NOMO-1 treated with DMSO at 0.1 percent for 48 hours (cell line): Measurements from ENCODE around the gene MRPS26.
A peak's percentile ranks its signal among the peaks of the same experiment; 100 is the strongest.
"Not testable (repeated sequence)": the region's sequence is repeated elsewhere in the genome, so short reads cannot be mapped to it uniquely, and the experiment has no call there.

Experiments
- DNase-seq: peaks from one replicate; lab custom pipeline; 2025; ENCODE audit not compliant: unreplicated experiment; lab: John Stamatoyannopoulos, UW

Gene MRPS26

DNA sequence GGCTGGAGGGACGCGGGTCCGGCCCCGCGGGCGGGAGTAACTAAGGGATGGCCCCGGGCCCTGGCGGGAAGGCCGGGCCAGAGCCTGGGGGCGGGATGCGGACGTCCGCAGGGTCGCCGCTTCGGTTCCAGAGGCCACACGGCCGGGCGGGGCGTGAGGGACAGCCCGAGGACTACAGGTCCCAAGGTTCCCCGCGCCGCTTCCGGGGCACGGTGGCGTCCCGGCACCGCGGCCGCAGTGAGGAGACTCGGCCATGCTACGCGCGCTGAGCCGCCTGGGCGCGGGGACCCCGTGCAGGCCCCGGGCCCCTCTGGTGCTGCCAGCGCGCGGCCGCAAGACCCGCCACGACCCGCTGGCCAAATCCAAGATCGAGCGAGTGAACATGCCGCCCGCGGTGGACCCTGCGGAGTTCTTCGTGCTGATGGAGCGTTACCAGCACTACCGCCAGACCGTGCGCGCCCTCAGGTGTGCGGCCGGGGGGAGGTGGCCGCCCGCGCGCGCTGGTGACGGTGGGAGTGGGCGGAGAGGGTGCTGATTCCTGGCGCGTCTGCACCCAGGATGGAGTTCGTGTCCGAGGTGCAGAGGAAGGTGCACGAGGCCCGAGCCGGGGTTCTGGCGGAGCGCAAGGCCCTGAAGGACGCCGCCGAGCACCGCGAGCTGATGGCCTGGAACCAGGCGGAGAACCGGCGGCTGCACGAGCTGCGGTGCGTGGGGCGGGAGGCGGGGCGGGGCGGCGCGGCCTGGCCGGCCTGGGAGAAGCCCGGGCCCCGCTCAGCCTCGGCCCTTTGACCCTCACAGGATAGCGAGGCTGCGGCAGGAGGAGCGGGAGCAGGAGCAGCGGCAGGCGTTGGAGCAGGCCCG, at the start of gene MRPS26:
TSS of gene MRPS26 (plus strand) at position 237 of the 861 bp plus-strand sequence. CDS start at position 254, 17 bp downstream.
- peak; percentile 79 for DNase-seq

DNA sequence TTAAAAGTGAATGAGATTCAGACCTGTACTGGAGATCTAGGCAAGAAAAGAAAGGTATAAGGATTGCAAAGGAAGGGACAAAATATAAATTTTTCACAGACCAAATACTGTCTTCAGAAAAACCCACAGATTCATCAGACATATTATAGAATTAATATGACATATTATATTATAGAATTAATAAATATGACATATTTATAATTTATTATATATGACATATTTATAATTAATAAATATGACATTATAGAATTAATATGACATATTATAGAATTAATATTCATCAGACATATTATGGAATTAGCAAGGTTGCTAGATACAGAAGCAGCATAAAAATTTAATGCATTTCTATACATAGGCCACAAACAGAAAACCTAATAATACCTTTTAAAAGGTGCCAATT, 47.1 kb upstream of the MRPS26 start:
- no peak for DNase-seq

- DNase-seq: no peak
Observed at GRCh38 chr20:3000852-3001523, 44.9 kb upstream of the MRPS26 start.

- DNase-seq: no peak
Observed at GRCh38 chr20:3003416-3003815, 42.4 kb upstream of the MRPS26 start.

- DNase-seq: no peak
Observed at GRCh38 chr20:3010985-3011723, 34.7 kb upstream of the MRPS26 start.

GRCh38 chr20:3011752-3012151, 34.1 kb upstream of the MRPS26 start:
- DNase-seq: no peak

GRCh38 chr20:3013771-3014170, 32.1 kb upstream of the MRPS26 start:
- no peak for DNase-seq

GRCh38 chr20:3014179-3014578, 31.7 kb upstream of the MRPS26 start:
- no peak for DNase-seq

DNA sequence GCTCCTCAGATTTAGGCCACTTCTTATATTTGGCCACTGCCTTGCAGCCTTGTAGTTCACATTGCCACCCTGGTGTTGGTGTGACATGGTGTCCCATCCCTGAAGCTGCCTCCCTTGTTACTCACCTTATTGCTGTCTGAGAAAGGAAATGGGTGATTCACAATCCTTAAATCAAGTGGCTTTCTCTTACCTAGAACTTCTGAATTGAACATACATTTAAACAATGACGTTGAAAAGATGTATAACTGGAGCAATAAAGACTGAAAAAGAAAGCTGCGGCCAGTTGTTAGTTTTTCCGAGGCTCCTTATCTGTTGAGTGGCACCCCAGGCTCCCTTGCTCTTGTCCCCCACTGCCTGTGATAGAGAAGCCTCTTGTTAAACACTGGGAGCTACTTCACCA, 31.2 kb upstream of the MRPS26 start:
- DNase-seq: no peak

DNA sequence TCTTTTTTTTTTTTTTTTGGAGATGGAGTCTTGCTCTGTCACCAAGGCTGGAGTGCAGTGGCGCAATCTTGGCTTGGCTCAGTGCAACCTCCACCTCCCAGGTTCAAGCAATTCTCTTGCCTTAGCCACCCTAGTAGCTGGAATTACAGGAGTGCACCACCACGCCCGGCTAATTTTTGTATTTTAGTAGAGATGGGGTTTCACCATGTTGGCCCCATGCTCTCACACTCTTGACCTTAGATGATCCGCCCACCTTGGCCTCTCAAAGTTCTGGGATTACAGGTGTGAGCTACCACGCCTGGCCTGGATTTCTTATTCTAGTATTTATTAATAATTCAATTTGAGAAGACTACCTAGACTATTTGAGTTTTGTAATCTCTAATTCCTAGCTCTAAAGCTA, 30.6 kb upstream of the MRPS26 start:
- not testable (repeated sequence) for DNase-seq

DNA sequence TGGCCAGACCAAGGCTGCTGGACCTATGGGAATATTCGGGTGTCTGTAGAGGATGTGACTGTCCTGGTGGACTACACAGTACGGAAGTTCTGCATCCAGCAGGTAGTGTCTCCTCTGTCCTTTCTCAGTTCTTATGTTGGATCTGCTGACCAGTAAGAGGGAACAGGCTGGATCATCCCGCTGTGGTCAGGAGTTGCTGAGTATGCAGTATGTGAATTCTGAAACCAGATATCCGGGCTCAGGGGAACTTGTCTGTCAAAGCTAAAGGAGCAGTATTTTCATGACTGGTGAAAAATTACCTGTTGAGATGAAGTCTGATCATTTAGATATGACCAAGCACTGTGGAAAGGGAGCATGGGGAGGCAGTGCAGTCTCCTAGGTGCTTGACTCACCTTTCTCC, 24.5 kb upstream of the MRPS26 start:
- DNase-seq: no peak

DNA sequence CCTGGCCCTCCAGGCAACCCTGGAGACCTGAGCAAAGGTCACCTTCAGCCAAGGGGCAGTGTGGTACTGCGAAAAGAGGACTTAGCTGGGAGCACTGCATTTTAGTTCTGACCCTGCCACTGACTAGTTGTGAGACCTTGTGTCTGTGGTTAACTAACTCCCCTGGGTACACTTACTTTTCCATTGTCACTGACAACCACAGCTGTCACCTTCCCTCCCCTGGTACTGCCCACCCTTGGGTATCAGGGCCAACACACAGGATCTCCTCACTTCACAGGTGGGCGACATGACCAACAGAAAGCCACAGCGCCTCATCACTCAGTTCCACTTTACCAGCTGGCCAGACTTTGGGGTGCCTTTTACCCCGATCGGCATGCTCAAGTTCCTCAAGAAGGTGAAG, 24.1 kb upstream of the MRPS26 start:
- no peak for DNase-seq

GRCh38 chr20:3022559-3023490, 23.0 kb upstream of the MRPS26 start:
- not testable (repeated sequence) for DNase-seq

DNA sequence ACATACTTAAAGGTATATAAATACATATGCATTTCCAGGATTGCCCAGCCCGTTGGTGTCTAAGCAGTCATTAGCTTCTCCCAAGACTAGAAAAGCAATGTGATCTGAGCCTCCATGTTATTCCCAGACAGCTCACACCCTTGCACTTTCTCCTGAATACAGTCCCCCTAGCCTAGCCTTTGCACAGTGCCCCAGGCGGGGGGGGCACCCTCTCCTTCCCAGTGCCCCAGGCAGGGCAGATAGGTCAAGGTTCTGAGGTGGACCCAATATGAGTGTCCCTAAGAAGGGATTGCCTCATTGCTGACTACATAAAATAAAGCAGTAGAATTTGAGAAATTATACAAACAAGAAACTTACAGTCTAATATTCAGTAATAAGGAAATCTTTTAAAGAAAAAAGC, 17.9 kb upstream of the MRPS26 start:
- DNase-seq: no peak

GRCh38 chr20:3031524-3032147, 14.2 kb upstream of the MRPS26 start:
- no peak for DNase-seq

- DNase-seq: no peak
Observed at GRCh38 chr20:3032624-3033023, 13.2 kb upstream of the MRPS26 start.

DNA sequence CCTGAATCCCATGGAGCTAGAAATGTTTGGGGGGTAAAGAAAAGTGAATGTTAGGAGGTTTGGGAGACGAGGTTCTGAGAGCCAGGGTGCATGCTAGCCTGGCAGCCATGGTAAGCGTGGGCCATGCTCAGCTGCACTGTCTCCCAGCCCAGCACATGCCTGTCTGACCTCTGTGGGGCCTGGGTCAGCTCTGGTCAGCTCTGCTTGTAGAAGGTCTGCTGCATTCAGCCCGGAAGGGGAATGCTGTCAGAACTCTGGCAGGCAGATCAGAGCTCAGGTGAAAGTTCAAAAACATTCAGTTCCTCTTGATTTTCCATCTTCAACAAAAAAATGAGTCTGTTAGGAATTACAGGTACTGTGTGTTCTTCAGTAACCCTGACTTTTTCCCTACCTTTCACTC, 8.2 kb upstream of the MRPS26 start:
- DNase-seq: no peak

- no peak for DNase-seq
Observed at GRCh38 chr20:3038454-3038853, 7.4 kb upstream of the MRPS26 start.

- DNase-seq: no peak
Observed at GRCh38 chr20:3039426-3039825, 6.4 kb upstream of the MRPS26 start.

DNA sequence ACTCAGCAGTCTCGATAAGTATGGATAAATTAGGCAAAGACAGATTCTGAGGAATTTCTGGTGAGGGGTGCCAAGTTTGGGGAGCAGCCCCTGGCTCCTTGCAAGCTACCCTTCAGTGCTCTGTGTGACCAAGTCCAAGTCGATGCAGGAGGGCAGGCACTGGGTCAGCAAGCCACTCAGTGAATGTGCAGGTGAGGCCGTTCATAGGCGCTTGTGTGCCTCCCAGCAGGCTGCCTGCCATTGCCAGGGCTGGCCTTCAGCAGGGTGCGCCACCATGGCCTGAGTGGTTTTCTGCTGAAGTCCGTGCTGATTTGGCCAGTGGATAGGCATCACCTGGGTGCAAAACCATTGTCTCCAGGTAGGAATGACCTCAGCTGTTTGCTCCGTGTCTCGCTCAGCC, 5.8 kb upstream of the MRPS26 start:
- DNase-seq: no peak
